Liver (tissue), 9 donors: ENCODE data around the gene FKBP14. TPM values are rescaled to one million over a fixed set of nuclear protein-coding genes. Genes with fewer than 3 reads are reported as not detected.

Experiments used
- DNase-seq: peaks from one replicate; pipeline ENCODE4 v3.0.0-alpha.2; 2017; ENCODE audit warnings: low spot score
- H3K27ac ChIP-seq, 2 donors: one replicate each; pipeline ENCODE4 v1.7.0; 2013; ENCODE audit warnings: inconsistent platforms in 2 of 2, low read length in 2 of 2, control low read depth in 1 of 2, low read depth in 1 of 2, mild to moderate bottlenecking in 1 of 2
- H3K27me3 ChIP-seq, 4 donors: one replicate each; pipeline versions ENCODE4 v1.6.1 to v1.7.0; 2013; ENCODE audit warnings: low read length in 3 of 4, inconsistent platforms in 1 of 4, mild to moderate bottlenecking in 1 of 4, moderate library complexity in 1 of 4; ENCODE audit not compliant: control insufficient read depth in 4 of 4, insufficient read depth in 4 of 4
- H3K36me3 ChIP-seq, 4 donors: one replicate each; pipeline versions ENCODE4 v1.6.1 to v1.7.0; 2013; ENCODE audit warnings: low read length in 3 of 4, mild to moderate bottlenecking in 3 of 4, low read depth in 1 of 4, moderate library complexity in 1 of 4; ENCODE audit not compliant: control insufficient read depth in 4 of 4, insufficient read depth in 3 of 4
- H3K4me1 ChIP-seq, 4 donors: one replicate each; pipeline versions ENCODE4 v1.6.1 to v1.7.0; 2013; ENCODE audit warnings: low read length in 3 of 4, mild to moderate bottlenecking in 3 of 4, moderate library complexity in 1 of 4; ENCODE audit not compliant: control insufficient read depth in 4 of 4, insufficient read depth in 4 of 4
- H3K4me3 ChIP-seq, 3 donors: one replicate each; pipeline versions ENCODE4 v1.6.1 to v1.7.0; 2013; ENCODE audit warnings: low read length in 3 of 3, control low read depth in 1 of 3, low read depth in 1 of 3, mild to moderate bottlenecking in 1 of 3
- H3K9ac ChIP-seq, 2 donors: one replicate each; pipeline ENCODE4 v1.7.0; 2013; ENCODE audit warnings: low read length in 2 of 2, mild to moderate bottlenecking in 2 of 2, moderate library complexity in 2 of 2, control low read depth in 1 of 2, low read depth in 1 of 2
- H3K9me3 ChIP-seq, 4 donors: one replicate each; pipeline versions ENCODE4 v1.6.1 to v1.7.0; 2013; ENCODE audit warnings: low read length in 3 of 4; ENCODE audit not compliant: control insufficient read depth in 4 of 4
- ATF3 ChIP-seq: IDR thresholded peaks from 2 replicates; pipeline ENCODE4 v1.6.1; 2016; ENCODE audit warnings: antibody characterized with exemption
- EGR1 ChIP-seq, 2 donors: IDR thresholded peaks; 2 replicates each; pipeline ENCODE4 v1.6.1; 2016 to 2018; ENCODE audit warnings: antibody characterized with exemption in 2 of 2, low read depth in 2 of 2
- FOXA2 ChIP-seq: IDR thresholded peaks from 2 replicates; pipeline ENCODE4 v1.6.1; 2016; ENCODE audit warnings: antibody characterized with exemption
- GABPA ChIP-seq, 2 donors: IDR thresholded peaks in 1 of 2; conservative IDR thresholded peaks in 1 of 2; 2 replicates each; pipeline ENCODE4 v1.6.1; 2016; ENCODE audit warnings: antibody characterized with exemption in 2 of 2, mild to moderate bottlenecking in 1 of 2, moderate library complexity in 1 of 2
- HNF4A ChIP-seq, 2 donors: conservative IDR thresholded peaks; 2 replicates each; pipeline ENCODE4 v1.6.1; 2016; ENCODE audit warnings: antibody characterized with exemption in 2 of 2, mild to moderate bottlenecking in 2 of 2
- HNF4G ChIP-seq: IDR thresholded peaks from 2 replicates; pipeline ENCODE4 v1.6.1; 2016; ENCODE audit warnings: antibody characterized with exemption
- JUND ChIP-seq, 2 donors: IDR thresholded peaks; 2 replicates each; pipeline ENCODE4 v1.6.1; 2016; ENCODE audit warnings: antibody characterized with exemption in 2 of 2
- MAX ChIP-seq: IDR thresholded peaks from 2 replicates; pipeline ENCODE4 v1.6.1; 2016; ENCODE audit warnings: antibody characterized with exemption
- NR2F2 ChIP-seq: IDR thresholded peaks from 2 replicates; pipeline ENCODE4 v1.6.1; 2016; ENCODE audit warnings: antibody characterized with exemption
- RAD21 ChIP-seq, 2 donors: IDR thresholded peaks; 2 replicates each; pipeline ENCODE4 v1.6.1; 2016; ENCODE audit warnings: antibody characterized with exemption in 2 of 2, mild to moderate bottlenecking in 2 of 2
- REST ChIP-seq: IDR thresholded peaks from 2 replicates; pipeline ENCODE4 v1.6.1; 2016; ENCODE audit warnings: antibody characterized with exemption, mild to moderate bottlenecking
- RXRA ChIP-seq, 2 donors: IDR thresholded peaks; 2 replicates each; pipeline ENCODE4 v1.6.1; 2017 to 2018; ENCODE audit warnings: antibody characterized with exemption in 2 of 2, mild to moderate bottlenecking in 1 of 2
- SP1 ChIP-seq: IDR thresholded peaks from 2 replicates; pipeline ENCODE4 v1.6.1; 2018; ENCODE audit warnings: antibody characterized with exemption, mild to moderate bottlenecking
- YY1 ChIP-seq: IDR thresholded peaks from 2 replicates; pipeline ENCODE4 v1.6.1; 2016; ENCODE audit warnings: antibody characterized with exemption, mild to moderate bottlenecking
- ZBTB33 ChIP-seq: IDR thresholded peaks from 2 replicates; pipeline ENCODE4 v1.6.1; 2016; ENCODE audit warnings: antibody characterized with exemption
- WGBS: extraction: QIAGEN DNeasy Blood & Tissue Kit; methylation state at CpG from one replicate; pipeline ENCODE4 v1.1.7; 2013; 5-methylcytosine and 5-hydroxymethylcytosine counted together
- polyA plus RNA-seq, 2 donors: library from polyadenylated mRNA; stranded (reverse) in 1 of 2; unstranded in 1 of 2; fragments of 200-250 nt in 1 of 2; fragments of >200 nt in 1 of 2; fragmentation: Nextera tagmentation in 1 of 2; extraction: Ambion mirVana in 1 of 2; gene quantifications; one replicate each; pipeline versions ENCODE4 v1.2.1 to v1.2.3, GENCODE V29; 2013 to 2015
- total RNA-seq, 2 donors: library from RNA; depleted of rRNA; stranded (reverse); fragments of >200 nt; gene quantifications; one replicate each; pipeline ENCODE4 v1.2.3, GENCODE V29; 2014
- donor health status: healthy.
- donor health status: healthy.
- donor health status: healthy.
- donor health status: healthy.
- donor health status: healthy.

Gene FKBP14
- total and polyA plus RNA-seq, 4 donors = 2.6 to 6.1 (median 3.5) TPM

- H3K36me3 ChIP-seq = no peaks in the 10 kb centered on the region
- H3K9ac ChIP-seq = no peak overlapping the region
- DNase-seq = no peak
- H3K27ac ChIP-seq = no peak overlapping the region
- H3K27me3 ChIP-seq = no peaks in the 10 kb centered on the region
- H3K4me1 ChIP-seq = no peaks in the 10 kb centered on the region
- no peak overlapping the region for H3K4me3 ChIP-seq
- 82% methylated on average over 2 of the region's 2 CpGs for WGBS
- TF ChIP-seq EGR1 (IDR thresholded peaks at IDR 0.05; ENCODE audit: low read depth in 2 of 2) = no peak
- no peaks in the 10 kb centered on the region for H3K9me3 ChIP-seq
Observed at GRCh38 chr7:30001998-30002397, 24.5 kb downstream of the FKBP14 start.

- H3K27ac ChIP-seq = no peak overlapping the region
- no peaks in the 10 kb centered on the region for H3K27me3 ChIP-seq
- H3K4me3 ChIP-seq = no peak overlapping the region
- no peaks in the 10 kb centered on the region for H3K36me3 ChIP-seq
- TF ChIP-seq HNF4A (conservative IDR thresholded peaks at IDR 0.05) (no peak), SP1 (no peak), REST (no peak), RAD21 (IDR thresholded peaks at IDR 0.05) (no peak), EGR1 (IDR thresholded peaks at IDR 0.05; ENCODE audit: low read depth in 2 of 2) (no peak), ZBTB33 (no peak), RXRA (IDR thresholded peaks at IDR 0.05) (no peak), FOXA2 (no peak), MAX (no peak), ATF3 (no peak)
- DNase-seq = no peak
- H3K9me3 ChIP-seq = peaks cover 0 to 4% (median 4%) of the 10 kb centered on the region in 4 donors
- no peak overlapping the region for H3K9ac ChIP-seq
- H3K4me1 ChIP-seq = no peaks in the 10 kb centered on the region
Observed at GRCh38 chr7:29998489-29998888, 28.0 kb downstream of the FKBP14 start.

GRCh38 chr7:29996321-29996720 is 30.2 kb downstream of the FKBP14 start:
- no peak for DNase-seq
- Histone ChIP-seq H3K4me3 (no peak overlapping the region), H3K36me3 (no peaks in the 10 kb centered on the region), H3K4me1 (no peaks in the 10 kb centered on the region), H3K27ac (no peak overlapping the region), H3K9me3 (peaks cover 1 to 20% (median 13%) of the 10 kb centered on the region in 4 donors), H3K27me3 (peaks cover 0 to 2% (median 0%) of the 10 kb centered on the region in 4 donors), H3K9ac (no peak overlapping the region)
- TF ChIP-seq RXRA (IDR thresholded peaks at IDR 0.05) (no peak), HNF4G (no peak), EGR1 (IDR thresholded peaks at IDR 0.05; ENCODE audit: low read depth in 2 of 2) (no peak), NR2F2 (no peak), MAX (no peak), ATF3 (no peak), JUND (IDR thresholded peaks at IDR 0.05) (no peak), YY1 (no peak), GABPA (IDR thresholded peaks at IDR 0.05 in 1 of 2, conservative IDR thresholded peaks at IDR 0.05 in 1 of 2) (no peak)
